Measurements from ENCODE around the gene ZNF79. TPM values are rescaled to one million over a fixed set of nuclear protein-coding genes. Genes with fewer than 3 reads are reported as not detected.
A peak's percentile ranks its signal among the peaks of the same experiment; 100 is the strongest.

Gene ZNF79
- total and polyA plus RNA-seq, 9 of the 15 experiments (the other 6 are each of a cell fraction or from before 2014, with no cell fraction given), result 0.62 to 7.0 (median 4.1) TPM

- TF ChIP-seq ZBTB26 (CRISPR knock-in tag; IDR thresholded peaks at IDR 0.05) (0 out of 2 replicates have a peak, but pooled peaks have one; percentile 8), ZNF57 (CRISPR knock-in tag; IDR thresholded peaks at IDR 0.05) (no peak), CCNT2 (IDR thresholded peaks at IDR 0.05; ENCODE audit: borderline replicate concordance, extremely low read depth, insufficient read length, low read depth, low read length) (no peak), ZNF140 (CRISPR knock-in tag; IDR thresholded peaks at IDR 0.05) (no peak), CHD2 (IDR thresholded peaks at IDR 0.05; ENCODE audit: low read depth, low read length) (peak; percentile 98), MITF (IDR thresholded peaks at IDR 0.05) (no peak; the same call in 1 of the 2 replicates), MECOM (CRISPR knock-in tag; IDR thresholded peaks at IDR 0.05) (no peak), BRF2 (IDR thresholded peaks at IDR 0.05; ENCODE audit: borderline replicate concordance, insufficient read depth, insufficient read length) (no peak), KAT7 (CRISPR knock-in tag; IDR thresholded peaks at IDR 0.05; ENCODE audit: borderline replicate concordance) (peak; percentile 89; the same call in 1 of the 2 replicates), HOMEZ (CRISPR knock-in tag; IDR thresholded peaks at IDR 0.05) (no peak), DPF2 (IDR thresholded peaks at IDR 0.05) (no peak), JUND (IDR thresholded peaks at IDR 0.05; ENCODE audit: borderline replicate concordance, low read depth, low read length) (peak; percentile 66), JUND (tag; IDR thresholded peaks at IDR 0.05; ENCODE audit: borderline replicate concordance, low read depth, low read length) (no peak; the same call in 1 of the 3 replicates), DACH1 (IDR thresholded peaks at IDR 0.05; ENCODE audit: partially characterized antibody) (no peak)
- TF ChIP-seq, protein P1, sequence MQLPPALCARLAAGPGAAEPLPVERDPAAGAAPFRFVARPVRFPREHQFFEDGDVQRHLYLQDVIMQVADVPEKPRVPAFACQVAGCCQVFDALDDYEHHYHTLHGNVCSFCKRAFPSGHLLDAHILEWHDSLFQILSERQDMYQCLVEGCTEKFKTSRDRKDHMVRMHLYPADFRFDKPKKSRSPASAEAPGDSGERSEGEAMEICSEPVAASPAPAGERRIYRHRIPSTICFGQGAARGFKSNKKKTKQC (CRISPR knock-in tag; IDR thresholded peaks at IDR 0.05), result peak; percentile 96
- TF ChIP-seq, protein P2, sequence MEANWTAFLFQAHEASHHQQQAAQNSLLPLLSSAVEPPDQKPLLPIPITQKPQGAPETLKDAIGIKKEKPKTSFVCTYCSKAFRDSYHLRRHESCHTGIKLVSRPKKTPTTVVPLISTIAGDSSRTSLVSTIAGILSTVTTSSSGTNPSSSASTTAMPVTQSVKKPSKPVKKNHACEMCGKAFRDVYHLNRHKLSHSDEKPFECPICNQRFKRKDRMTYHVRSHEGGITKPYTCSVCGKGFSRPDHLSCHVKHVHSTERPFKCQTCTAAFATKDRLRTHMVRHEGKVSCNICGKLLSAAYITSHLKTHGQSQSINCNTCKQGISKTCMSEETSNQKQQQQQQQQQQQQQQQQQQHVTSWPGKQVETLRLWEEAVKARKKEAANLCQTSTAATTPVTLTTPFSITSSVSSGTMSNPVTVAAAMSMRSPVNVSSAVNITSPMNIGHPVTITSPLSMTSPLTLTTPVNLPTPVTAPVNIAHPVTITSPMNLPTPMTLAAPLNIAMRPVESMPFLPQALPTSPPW (CRISPR knock-in tag; IDR thresholded peaks at IDR 0.05), result no peak
- TF ChIP-seq, protein P3, sequence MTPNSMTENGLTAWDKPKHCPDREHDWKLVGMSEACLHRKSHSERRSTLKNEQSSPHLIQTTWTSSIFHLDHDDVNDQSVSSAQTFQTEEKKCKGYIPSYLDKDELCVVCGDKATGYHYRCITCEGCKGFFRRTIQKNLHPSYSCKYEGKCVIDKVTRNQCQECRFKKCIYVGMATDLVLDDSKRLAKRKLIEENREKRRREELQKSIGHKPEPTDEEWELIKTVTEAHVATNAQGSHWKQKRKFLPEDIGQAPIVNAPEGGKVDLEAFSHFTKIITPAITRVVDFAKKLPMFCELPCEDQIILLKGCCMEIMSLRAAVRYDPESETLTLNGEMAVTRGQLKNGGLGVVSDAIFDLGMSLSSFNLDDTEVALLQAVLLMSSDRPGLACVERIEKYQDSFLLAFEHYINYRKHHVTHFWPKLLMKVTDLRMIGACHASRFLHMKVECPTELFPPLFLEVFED (CRISPR knock-in tag; conservative IDR thresholded peaks at IDR 0.05), result no peak
These were observed 26.8 kb downstream of the ZNF79 start, which contains the start of the genes LRSAM1 and RPL12 (continued) for GRCh38 chr9:127450830-127451607.
